Bronchial epithelial cell (primary cell): ENCODE results near the gene PCSK1. TPM values are rescaled to one million over a fixed set of nuclear protein-coding genes. Genes with fewer than 3 reads are reported as not detected.
"Not testable (repeated sequence)": the region's sequence is repeated elsewhere in the genome, so short reads cannot be mapped to it uniquely, and the experiment has no call there.

ENCODE experiments used
- DNase-seq: peaks from one replicate; pipeline ENCODE4 v3.0.0-alpha.2; 2010; ENCODE audit warnings: low read depth
- FAIRE-seq: peaks from 2 replicates; lab custom pipeline; 2011; peaks lifted over from hg19 to GRCh38; lab: Jason Lieb, UNC
- H3K27me3 ChIP-seq: 2 replicates; pipeline ENCODE4 v1.5.1; 2011; ENCODE audit warnings: low read length; ENCODE audit not compliant: control insufficient read depth, insufficient read depth
- H3K36me3 ChIP-seq: 2 replicates; pipeline ENCODE4 v1.5.1; 2011; ENCODE audit warnings: low read length; ENCODE audit not compliant: control insufficient read depth, insufficient read depth
- H3K4me3 ChIP-seq: 2 replicates; pipeline ENCODE4 v1.5.1; 2011; ENCODE audit warnings: mild to moderate bottlenecking, low read depth, low read length, control low read depth
- total RNA-seq: library from RNA; depleted of rRNA; stranded (reverse); fragments of >200 nt; gene quantifications from 2 replicates; pipeline ENCODE4 v1.2.1, GENCODE V29; 2014
- TF ChIP-seq, protein P1 (sequence below): IDR thresholded peaks from 2 replicates; pipeline ENCODE4 v1.5.1; 2011; ENCODE audit warnings: mild to moderate bottlenecking, moderate library complexity, low read length, control low read depth, inconsistent platforms; ENCODE audit not compliant: insufficient read depth, severe bottlenecking

PCSK1 gene
- total RNA-seq, 1 donor from 2014 or later, result under 0.01 TPM

DNA sequence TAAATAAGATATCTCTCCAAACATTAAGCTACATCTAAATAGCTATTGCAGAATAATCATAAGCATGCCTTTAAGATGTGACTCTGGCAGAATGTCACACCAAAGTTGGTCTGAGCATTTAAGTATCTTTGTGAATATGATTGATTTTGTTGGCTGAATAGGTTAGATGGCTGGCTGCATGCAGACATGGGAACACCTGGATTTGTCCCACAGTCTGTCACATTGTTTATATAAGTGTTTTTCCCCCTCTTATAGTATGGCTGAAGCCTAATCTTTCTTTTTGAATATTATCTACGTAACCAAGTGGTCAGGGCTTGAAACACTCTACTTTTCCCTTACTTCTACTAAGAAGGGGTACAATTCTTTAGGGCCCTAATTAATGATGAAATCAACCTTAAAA, 36.2 kb downstream of the PCSK1 start:
- no peak for FAIRE-seq

DNA sequence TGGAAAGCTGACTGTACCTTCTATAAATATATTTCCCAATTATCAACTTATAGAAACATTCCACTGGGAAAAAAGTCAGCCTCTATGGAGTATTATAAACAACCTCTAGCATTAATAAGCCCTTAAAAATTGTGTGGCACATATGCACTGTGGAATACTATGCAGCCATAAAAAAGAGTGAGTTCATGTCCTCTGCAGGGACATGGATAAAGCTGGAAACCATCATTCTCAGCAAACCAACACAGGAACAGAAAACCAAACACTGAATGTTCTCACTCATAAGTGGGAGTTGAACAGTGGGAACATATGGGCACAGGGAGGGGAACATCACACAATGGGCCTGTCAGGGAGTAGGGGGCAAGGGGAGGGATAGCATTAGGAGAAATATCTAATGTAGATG, 37.8 kb downstream of the PCSK1 start:
- H3K36me3 ChIP-seq, DNase-seq, H3K4me3 ChIP-seq, H3K27me3 ChIP-seq, FAIRE-seq: not testable (repeated sequence)

More for the DNA sequence above, 36.2 kb downstream of the PCSK1 start:
- no peak for DNase-seq
- Histone ChIP-seq H3K4me3 (no peak overlapping the region), H3K36me3 (no peaks in the 10 kb centered on the region), H3K27me3 (no peaks in the 10 kb centered on the region)
- TF ChIP-seq, protein P1, sequence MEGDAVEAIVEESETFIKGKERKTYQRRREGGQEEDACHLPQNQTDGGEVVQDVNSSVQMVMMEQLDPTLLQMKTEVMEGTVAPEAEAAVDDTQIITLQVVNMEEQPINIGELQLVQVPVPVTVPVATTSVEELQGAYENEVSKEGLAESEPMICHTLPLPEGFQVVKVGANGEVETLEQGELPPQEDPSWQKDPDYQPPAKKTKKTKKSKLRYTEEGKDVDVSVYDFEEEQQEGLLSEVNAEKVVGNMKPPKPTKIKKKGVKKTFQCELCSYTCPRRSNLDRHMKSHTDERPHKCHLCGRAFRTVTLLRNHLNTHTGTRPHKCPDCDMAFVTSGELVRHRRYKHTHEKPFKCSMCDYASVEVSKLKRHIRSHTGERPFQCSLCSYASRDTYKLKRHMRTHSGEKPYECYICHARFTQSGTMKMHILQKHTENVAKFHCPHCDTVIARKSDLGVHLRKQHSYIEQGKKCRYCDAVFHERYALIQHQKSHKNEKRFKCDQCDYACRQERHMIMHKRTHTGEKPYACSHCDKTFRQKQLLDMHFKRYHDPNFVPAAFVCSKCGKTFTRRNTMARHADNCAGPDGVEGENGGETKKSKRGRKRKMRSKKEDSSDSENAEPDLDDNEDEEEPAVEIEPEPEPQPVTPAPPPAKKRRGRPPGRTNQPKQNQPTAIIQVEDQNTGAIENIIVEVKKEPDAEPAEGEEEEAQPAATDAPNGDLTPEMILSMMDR, result no peak

DNA sequence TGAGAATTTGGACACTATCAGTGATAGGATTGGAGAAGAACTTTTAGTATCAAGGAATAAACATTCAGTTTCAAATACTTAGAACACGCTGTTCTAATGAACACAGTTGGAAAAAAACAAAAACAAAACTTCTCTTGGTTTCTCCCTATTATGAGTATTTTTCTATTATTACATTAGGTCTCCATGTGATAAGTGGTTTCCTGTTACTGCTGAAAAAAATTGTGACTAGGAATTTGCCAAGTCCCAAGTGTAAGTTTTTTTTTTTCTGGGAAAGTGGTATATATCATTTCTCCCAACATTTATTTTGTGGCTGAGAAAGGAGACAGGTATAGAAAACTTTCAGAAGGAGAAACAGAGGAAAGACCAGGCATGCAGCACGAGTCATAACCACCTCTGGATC, 41.1 kb downstream of the PCSK1 start:
- DNase-seq, result no peak
- Histone ChIP-seq H3K4me3 (no peak overlapping the region), H3K36me3 (no peaks in the 10 kb centered on the region), H3K27me3 (no peaks in the 10 kb centered on the region)
- no peak for FAIRE-seq
- TF ChIP-seq, protein P1, result no peak

DNA sequence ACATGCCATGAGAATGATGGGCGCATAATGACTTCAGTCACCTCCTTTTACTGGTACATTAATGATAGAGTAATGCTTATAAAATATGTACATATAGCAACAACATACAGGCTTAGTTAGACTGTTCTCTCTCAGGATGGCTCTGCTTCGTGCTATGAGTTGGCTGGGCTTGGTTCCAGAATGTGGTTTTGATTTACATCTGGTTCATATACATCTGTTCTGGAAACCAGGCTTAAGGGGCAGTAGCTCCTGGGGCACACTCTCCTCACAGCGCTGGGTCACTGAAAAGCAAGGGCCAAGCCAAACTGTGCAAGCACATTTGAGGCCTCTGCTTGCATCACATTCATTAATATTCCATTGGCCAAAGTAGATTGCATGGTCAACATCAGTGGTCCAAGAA, 44.9 kb downstream of the PCSK1 start:
- Histone ChIP-seq H3K36me3 (no peaks in the 10 kb centered on the region), H3K4me3 (no peak overlapping the region), H3K27me3 (no peaks in the 10 kb centered on the region)
- DNase-seq (no peak), FAIRE-seq (no peak)
- TF ChIP-seq, protein P1, result no peak

DNA sequence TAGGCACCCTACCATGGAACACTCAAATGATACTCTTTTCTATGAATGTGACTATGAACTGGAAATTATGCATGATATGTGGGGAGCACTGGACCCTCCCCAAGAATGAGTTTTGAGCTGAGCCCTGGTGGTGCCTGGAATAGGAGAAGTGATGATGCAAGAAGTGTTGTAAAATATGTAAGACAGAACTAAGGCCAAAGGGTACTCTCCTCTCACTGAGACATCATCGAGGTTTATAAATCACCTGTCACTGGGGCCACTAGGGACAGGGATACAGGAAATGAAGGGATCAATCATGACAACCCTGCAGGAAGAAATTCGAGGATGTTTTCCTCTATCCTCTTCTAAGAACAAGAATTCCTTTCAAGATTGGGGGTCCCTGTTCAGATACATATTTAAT, 45.4 kb downstream of the PCSK1 start:
- Histone ChIP-seq H3K4me3 (no peak overlapping the region), H3K27me3 (no peaks in the 10 kb centered on the region), H3K36me3 (no peaks in the 10 kb centered on the region)
- FAIRE-seq (no peak), DNase-seq (no peak)
- TF ChIP-seq, protein P1, result no peak

DNA sequence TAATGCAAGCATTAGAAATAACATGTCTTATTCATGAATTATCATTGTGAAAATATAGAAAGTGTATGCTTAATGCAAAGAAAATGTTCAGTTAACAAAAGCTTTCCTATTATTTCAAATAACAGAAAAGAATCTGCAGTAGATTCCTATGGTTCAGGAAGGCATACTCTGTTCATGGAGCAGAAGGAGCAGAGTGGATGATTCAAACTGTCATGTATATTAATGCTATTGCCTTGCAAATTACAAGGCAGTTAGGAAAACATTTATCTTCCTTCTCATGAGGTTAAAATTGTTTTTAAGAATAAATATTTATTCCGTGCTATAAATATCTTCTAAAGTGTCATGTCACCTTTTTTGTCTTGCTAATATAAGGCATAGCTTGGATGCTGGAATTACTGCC, 47.5 kb downstream of the PCSK1 start:
- DNase-seq (no peak), FAIRE-seq (no peak)
- TF ChIP-seq, protein P1, result no peak
- H3K36me3 ChIP-seq, result no peaks in the 10 kb centered on the region
- no peak overlapping the region for H3K4me3 ChIP-seq
- no peaks in the 10 kb centered on the region for H3K27me3 ChIP-seq
